Upper lobe of left lung (tissue), 6 donors: ENCODE measurements around the gene C1QTNF9. TPM values are rescaled to one million over a fixed set of nuclear protein-coding genes. Genes with fewer than 3 reads are reported as not detected.

Experiments
- ATAC-seq, 2 donors: fragments of 200-7000 bp; cut with Tn5 transposase; one replicate each; pipeline ENCODE4 v1.9.1; 2022; ENCODE audit warnings: mild to moderate bottlenecking in 2 of 2, moderate library complexity in 2 of 2; ENCODE audit not compliant: low FRiP score in 2 of 2
- DNase-seq, 2 donors: peaks; one replicate each; pipeline ENCODE4 v3.0.0-alpha.2; 2019 to 2020
- H3K27ac ChIP-seq, 4 donors: fragments of 200-600 bp; sonication (generic); one replicate each; pipeline ENCODE4 v1.5.1; 2016 to 2019
- H3K27me3 ChIP-seq, 4 donors: fragments of 200-600 bp; sonication (generic); one replicate each; pipeline ENCODE4 v1.5.1; 2017 to 2019
- H3K36me3 ChIP-seq, 4 donors: fragments of 200-600 bp; sonication (generic); one replicate each; pipeline ENCODE4 v1.5.1; 2016 to 2019
- H3K4me1 ChIP-seq, 4 donors: fragments of 200-600 bp; sonication (generic); one replicate each; pipeline ENCODE4 v1.5.1; 2018 to 2019
- H3K4me3 ChIP-seq, 4 donors: fragments of 200-600 bp; sonication (generic); one replicate each; pipeline ENCODE4 v1.5.1; 2017 to 2019; ENCODE audit warnings: mild to moderate bottlenecking in 2 of 4, moderate library complexity in 1 of 4
- H3K9me3 ChIP-seq, 4 donors: fragments of 200-600 bp; sonication (generic); one replicate each; pipeline ENCODE4 v1.5.1; 2018 to 2019
- EP300 ChIP-seq, 4 donors: sonication (generic); formaldehyde crosslinking; IDR thresholded peaks; one replicate each; pipeline ENCODE4 v1.5.1; 2017; ENCODE audit warnings: antibody characterized with exemption in 4 of 4, control low read depth in 2 of 4
- POLR2A ChIP-seq, 4 donors: fragments of 450-650 bp; IDR thresholded peaks; one replicate each; pipeline ENCODE4 v1.5.1; 2016 to 2017; ENCODE audit warnings: antibody characterized with exemption in 4 of 4, mild to moderate bottlenecking in 2 of 4
- POLR2AphosphoS5 ChIP-seq, 2 donors: sonication (generic); formaldehyde crosslinking; IDR thresholded peaks; one replicate each; pipeline ENCODE4 v1.5.1; 2017; ENCODE audit warnings: antibody characterized with exemption in 2 of 2
- WGBS, 2 donors: methylation state at CpG; one replicate each; pipeline ENCODE4 v1.1.5; 2017 to 2018; 5-methylcytosine and 5-hydroxymethylcytosine counted together
- total RNA-seq, 6 donors: library from RNA; depleted of rRNA in 4 of 6; stranded (reverse); fragments of >200 nt in 4 of 6; gene quantifications; one replicate each; pipeline versions ENCODE4 v1.1.0 to v1.2.1, GENCODE V29; 2016 to 2021
- TF ChIP-seq, protein P1 (sequence below), 6 experiments: fragments of 450-650 bp in 4 of 6; fragments of 200-600 bp in 2 of 6; sonication (generic) in 2 of 6; IDR thresholded peaks; one replicate each; pipeline ENCODE4 v1.5.1; 2016 to 2019; ENCODE audit warnings: antibody characterized with exemption in 6 of 6
- donor health status: DM: no; HTN: no; CAD: no; lungs with moderate emphysema.
- donor health status: DM: no; HTN: yes; CAD: no; lungs with severe emphysema.

C1QTNF9 gene
- total RNA-seq, 6 donors from 2014 or later, result 0.30 to 0.39 TPM; not detected in 4

DNA sequence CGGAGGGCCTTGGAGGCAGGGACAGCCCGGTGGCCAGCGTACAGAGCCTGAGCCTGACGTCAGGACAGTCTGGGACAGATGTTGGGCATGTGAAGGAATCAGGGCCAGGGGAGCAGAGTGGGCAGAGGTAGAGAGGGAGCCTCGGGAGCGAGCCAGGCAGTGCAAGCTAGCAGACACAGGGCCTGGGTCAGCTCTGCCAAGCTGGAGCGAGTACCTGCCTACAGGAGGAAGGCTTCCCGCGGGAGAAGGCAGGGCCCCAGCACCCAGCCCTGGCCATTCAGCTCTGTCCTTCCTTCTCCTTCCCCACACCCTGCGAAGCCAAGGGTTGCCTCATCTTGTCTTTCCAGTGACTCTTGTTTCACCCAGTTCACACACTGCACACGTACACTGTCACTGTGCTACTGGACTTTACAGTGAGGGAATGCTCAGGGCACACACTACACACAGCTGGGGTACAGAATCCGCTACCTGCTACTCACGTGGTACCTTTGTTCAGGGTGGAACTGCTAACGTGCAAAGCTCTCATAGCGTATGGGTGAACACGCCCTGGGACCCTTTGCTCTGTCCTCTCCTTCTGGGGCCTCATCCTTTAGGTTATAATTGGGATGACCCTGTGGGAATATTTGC is 9.8 kb upstream of the C1QTNF9 start:
- DNase-seq, result no peak
- WGBS, 2 donors, result 93 to 94% methylated on average over 16 of the region's 16 CpGs
- peak in 1 of 2 donors; percentile 53 for ATAC-seq

DNA sequence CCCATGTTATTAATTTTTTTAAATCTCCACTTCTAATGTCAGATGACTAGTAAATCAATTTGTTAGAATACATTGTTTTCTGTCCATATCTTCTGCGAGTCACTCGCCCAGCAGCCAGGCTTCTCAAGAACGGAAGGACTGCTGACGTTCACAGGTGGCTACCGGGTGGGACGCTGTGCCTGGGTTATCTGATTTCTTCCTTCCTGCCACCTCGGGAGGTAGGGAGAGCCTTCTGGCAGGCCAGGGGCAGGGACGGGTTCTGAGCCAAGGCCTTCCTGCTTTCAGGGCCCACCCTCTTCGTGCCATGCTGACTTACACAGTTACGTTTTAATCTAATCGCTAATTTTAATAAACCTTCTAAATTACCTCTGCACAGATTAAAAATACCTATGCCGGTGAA is 7.9 kb upstream of the C1QTNF9 start:
- H3K9me3 ChIP-seq, result no peaks in the 10 kb centered on the region
- TF ChIP-seq, protein P1, sequence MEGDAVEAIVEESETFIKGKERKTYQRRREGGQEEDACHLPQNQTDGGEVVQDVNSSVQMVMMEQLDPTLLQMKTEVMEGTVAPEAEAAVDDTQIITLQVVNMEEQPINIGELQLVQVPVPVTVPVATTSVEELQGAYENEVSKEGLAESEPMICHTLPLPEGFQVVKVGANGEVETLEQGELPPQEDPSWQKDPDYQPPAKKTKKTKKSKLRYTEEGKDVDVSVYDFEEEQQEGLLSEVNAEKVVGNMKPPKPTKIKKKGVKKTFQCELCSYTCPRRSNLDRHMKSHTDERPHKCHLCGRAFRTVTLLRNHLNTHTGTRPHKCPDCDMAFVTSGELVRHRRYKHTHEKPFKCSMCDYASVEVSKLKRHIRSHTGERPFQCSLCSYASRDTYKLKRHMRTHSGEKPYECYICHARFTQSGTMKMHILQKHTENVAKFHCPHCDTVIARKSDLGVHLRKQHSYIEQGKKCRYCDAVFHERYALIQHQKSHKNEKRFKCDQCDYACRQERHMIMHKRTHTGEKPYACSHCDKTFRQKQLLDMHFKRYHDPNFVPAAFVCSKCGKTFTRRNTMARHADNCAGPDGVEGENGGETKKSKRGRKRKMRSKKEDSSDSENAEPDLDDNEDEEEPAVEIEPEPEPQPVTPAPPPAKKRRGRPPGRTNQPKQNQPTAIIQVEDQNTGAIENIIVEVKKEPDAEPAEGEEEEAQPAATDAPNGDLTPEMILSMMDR (IDR thresholded peaks at IDR 0.05), result no peak
- TF ChIP-seq POLR2AphosphoS5 (IDR thresholded peaks at IDR 0.05) (no peak), POLR2A (IDR thresholded peaks at IDR 0.05) (no peak), EP300 (IDR thresholded peaks at IDR 0.05) (no peak)
- WGBS, 2 donors, result 80 to 82% methylated on average over 12 of the region's 12 CpGs
- no peak overlapping the region for H3K27ac ChIP-seq
- no peak overlapping the region for H3K4me3 ChIP-seq
- H3K4me1 ChIP-seq, result peaks cover 0 to 10% (median 1%) of the 10 kb centered on the region in 4 donors
- no peak for ATAC-seq
- DNase-seq, result no peak
- H3K27me3 ChIP-seq, result no peaks in the 10 kb centered on the region
- H3K36me3 ChIP-seq, result peaks cover 31 to 96% (median 74%) of the 10 kb centered on the region in 4 donors

More for the DNA sequence above, 9.8 kb upstream of the C1QTNF9 start:
- Histone ChIP-seq H3K36me3 (peaks cover 33 to 100% (median 85%) of the 10 kb centered on the region in 4 donors), H3K27me3 (no peaks in the 10 kb centered on the region), H3K4me3 (no peak overlapping the region), H3K9me3 (no peaks in the 10 kb centered on the region), H3K4me1 (no peaks in the 10 kb centered on the region), H3K27ac (no peak overlapping the region)
- TF ChIP-seq, protein P1 (IDR thresholded peaks at IDR 0.05), result no peak
- TF ChIP-seq POLR2A (IDR thresholded peaks at IDR 0.05) (no peak), POLR2AphosphoS5 (IDR thresholded peaks at IDR 0.05) (no peak), EP300 (IDR thresholded peaks at IDR 0.05) (no peak)

DNA sequence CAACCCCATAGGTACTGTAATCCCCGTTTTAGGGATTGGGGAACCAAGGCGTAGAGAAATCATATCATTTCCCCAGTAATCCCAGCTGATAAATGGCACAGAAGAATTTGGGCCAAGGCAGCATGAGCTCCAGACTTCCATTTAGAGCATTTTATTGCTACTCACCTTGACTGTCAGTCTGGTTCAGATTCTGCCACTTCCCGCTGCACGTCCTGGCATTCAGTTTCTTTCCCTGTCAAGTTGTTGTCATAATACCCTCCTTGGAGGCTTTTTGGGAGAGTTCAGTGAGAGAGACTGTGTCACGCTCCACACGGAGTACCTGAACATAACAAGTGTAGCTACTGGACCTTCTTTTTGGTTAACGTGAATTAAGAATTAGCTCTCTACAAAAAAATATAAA is 7.5 kb upstream of the C1QTNF9 start:
- H3K36me3 ChIP-seq, result peaks cover 31 to 91% (median 72%) of the 10 kb centered on the region in 4 donors
- ATAC-seq (no peak), DNase-seq (no peak)
- peaks cover 0 to 10% (median 4%) of the 10 kb centered on the region in 4 donors for H3K4me1 ChIP-seq
- H3K4me3 ChIP-seq, result no peak overlapping the region
- no peak overlapping the region for H3K27ac ChIP-seq
- H3K27me3 ChIP-seq, result no peaks in the 10 kb centered on the region
- 88 to 96% methylated on average over 7 of the region's 7 CpGs for WGBS, 2 donors
- TF ChIP-seq POLR2A (IDR thresholded peaks at IDR 0.05), result no peak
- TF ChIP-seq, protein P1 (IDR thresholded peaks at IDR 0.05), result no peak
- TF ChIP-seq EP300 (IDR thresholded peaks at IDR 0.05), result no peak
- no peak for TF ChIP-seq POLR2AphosphoS5 (IDR thresholded peaks at IDR 0.05)
- H3K9me3 ChIP-seq, result no peaks in the 10 kb centered on the region

DNA sequence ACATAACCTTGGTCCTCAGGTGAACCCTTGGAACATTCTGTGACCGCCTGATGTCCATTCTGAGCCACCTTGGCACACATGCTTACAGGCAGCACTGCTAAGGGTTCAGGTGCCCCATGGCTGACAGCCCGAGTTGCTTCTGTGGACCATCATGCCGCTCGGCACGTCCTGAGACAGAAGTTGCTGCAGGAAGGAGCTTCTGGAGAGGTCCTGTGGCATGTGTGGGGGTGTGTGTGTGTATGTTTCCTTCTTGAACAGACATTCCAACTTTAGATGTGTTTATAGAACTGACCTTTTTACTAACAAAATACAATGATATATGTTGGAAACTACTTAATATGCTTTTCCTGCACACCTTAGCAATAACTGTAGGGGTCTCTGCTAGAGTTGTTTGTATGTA is 4.8 kb upstream of the C1QTNF9 start:
- H3K4me3 ChIP-seq, result no peak overlapping the region
- peaks cover 0 to 16% (median 11%) of the 10 kb centered on the region in 4 donors for H3K4me1 ChIP-seq
- TF ChIP-seq, protein P1 (IDR thresholded peaks at IDR 0.05), result no peak
- no peak for TF ChIP-seq EP300 (IDR thresholded peaks at IDR 0.05)
- 82% methylated on average over 5 of the region's 5 CpGs; no CpG with 5 or more reads in 1 of the 2 donors for WGBS, 2 donors
- no peak overlapping the region for H3K27ac ChIP-seq
- H3K9me3 ChIP-seq, result no peaks in the 10 kb centered on the region
- no peak for ATAC-seq
- DNase-seq, result no peak
- H3K27me3 ChIP-seq, result no peaks in the 10 kb centered on the region
- peaks cover 6 to 64% (median 45%) of the 10 kb centered on the region in 4 donors for H3K36me3 ChIP-seq

DNA sequence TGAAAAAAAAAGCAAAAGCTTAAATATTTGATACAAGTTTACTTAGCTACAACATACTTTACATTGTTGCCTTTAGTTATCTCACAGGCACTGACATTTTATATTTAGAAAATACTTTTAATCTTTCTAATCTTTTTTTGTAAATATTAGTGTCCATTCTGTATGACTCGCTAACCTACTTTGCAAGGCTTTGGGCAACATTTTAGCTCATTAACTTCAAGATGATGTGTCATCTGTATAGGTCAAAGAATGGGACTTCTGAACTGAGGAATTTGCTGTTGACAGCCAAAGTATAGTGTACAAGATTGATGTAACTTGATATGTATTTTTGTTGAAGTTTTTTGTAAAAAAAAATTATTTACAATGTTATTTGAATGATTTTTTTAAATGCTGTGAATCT is 2.7 kb upstream of the C1QTNF9 start:
- Histone ChIP-seq H3K36me3 (peaks cover 0 to 44% (median 28%) of the 10 kb centered on the region in 4 donors), H3K9me3 (no peaks in the 10 kb centered on the region), H3K4me1 (peaks cover 0 to 16% (median 11%) of the 10 kb centered on the region in 4 donors), H3K4me3 (no peak overlapping the region), H3K27me3 (no peaks in the 10 kb centered on the region), H3K27ac (no peak overlapping the region)
- WGBS, 2 donors, result 67 to 74% methylated on average over 1 of the region's 1 CpG
- no peak for TF ChIP-seq EP300 (IDR thresholded peaks at IDR 0.05)
- TF ChIP-seq POLR2AphosphoS5 (IDR thresholded peaks at IDR 0.05), result no peak
- no peak for TF ChIP-seq POLR2A (IDR thresholded peaks at IDR 0.05)
- TF ChIP-seq, protein P1 (IDR thresholded peaks at IDR 0.05), result no peak
- DNase-seq (no peak), ATAC-seq (no peak)
